RPMI7951 (cell line): ENCODE measurements around the gene GINS1. TPM values are rescaled to one million over a fixed set of nuclear protein-coding genes. Genes with fewer than 3 reads are reported as not detected.
A peak's percentile ranks its signal among the peaks of the same experiment; 100 is the strongest.

Source experiments
- DNase-seq: peaks from one replicate; pipeline ENCODE4 v3.0.0-alpha.2; 2012; ENCODE audit warnings: low read depth
- total RNA-seq: library from RNA; depleted of rRNA; stranded (reverse); fragments of >200 nt; shearing (Covaris generic); gene quantifications from 2 replicates; pipeline ENCODE4 v1.2.3, GENCODE V29; 2014; rRNA removed

The GINS1 gene
- total RNA-seq = 31.0 and 42.7 TPM in 2 replicates

GRCh38 chr20:25407311-25408169 is at the start of gene GINS1:
Gene GINS1, plus strand, starts transcription at chr20:25407673. Its CDS starts 148 bp downstream, at chr20:25407821.
- peak; percentile 95 for DNase-seq

DNA sequence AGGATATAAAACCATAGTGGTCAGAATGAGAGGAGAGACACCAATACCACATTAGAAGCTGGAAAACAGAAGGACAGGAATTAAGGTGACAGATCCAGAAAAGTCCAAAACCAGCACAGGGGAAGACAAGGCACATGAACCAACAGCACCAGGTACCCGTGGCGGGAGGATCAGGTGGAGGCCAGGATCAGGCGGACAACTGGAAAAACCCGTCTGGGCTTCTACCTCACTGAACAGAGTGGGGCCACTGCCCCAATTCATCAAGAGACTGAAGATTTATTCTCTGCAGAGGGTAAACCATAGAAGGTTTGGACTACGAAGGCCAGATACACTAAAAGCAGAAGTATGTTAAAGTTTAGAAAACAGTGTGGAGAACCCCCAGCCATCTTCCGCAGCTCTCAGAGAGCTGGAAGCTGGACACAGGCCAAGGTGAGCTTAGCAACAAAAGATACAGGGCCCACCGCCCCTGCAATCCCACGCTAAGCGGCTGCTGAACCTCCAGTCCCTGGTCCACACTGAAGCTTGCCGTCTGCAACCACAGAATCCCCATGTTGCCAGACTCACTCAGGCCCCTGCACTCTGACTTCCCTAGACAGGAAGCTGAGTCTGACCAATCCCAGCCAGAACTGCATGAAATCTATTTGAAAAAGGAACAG is 46.7 kb upstream of the GINS1 start:
- DNase-seq = no peak

DNA sequence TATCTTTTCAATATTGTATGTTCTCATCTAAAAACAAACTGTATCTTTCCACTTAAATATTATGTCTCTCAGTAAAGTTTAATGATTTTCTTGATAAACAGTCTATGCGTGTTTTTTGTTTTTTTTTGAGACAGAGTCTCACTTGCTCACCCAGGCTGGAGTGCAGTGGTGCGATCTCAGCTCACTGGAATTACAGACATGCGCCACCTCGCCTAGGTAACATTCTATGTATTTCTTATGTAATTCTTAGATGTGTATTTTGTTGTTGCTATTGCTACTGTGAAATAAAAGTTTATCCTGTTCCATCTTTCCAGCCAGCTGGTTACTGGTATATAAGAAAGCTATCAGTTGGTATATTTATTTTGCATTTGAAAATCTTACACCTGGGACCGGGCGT is 46.2 kb upstream of the GINS1 start:
- DNase-seq = no peak

DNA sequence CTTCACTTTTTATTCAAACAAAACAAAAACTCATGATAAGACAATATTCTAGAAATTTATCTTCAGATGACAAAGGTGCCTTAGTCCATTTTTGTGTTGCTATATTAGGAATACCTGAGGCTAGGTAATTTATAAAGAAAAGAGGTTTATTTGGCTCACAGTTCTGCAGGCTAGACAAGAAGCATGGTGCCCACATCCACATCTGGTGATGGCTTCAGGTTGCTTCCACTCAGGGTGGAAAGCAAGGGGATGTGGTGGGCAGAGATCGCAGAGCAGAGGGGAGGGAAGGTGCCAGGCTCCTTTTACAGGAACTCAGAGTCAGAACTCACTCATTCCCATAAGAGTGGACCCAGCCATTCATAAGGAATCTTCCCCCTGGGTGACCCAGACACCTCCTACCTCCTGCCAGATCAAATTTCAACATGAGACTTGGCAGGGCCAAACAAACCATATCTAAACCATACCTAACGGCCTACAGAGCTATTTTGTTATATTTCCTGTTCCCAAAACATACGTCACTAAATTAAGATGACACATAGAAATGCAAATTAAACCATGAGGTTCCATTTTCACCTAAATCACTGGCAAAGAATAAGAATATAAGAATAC is 43.2 kb upstream of the GINS1 start:
- peak; percentile 41 for DNase-seq

- DNase-seq = no peak
Observed at GRCh38 chr20:25364879-25365699, 42.4 kb upstream of the GINS1 start.

GRCh38 chr20:25368526-25368925 is 38.9 kb upstream of the GINS1 start:
- DNase-seq = no peak

GRCh38 chr20:25368976-25369375 is 38.5 kb upstream of the GINS1 start:
- DNase-seq = no peak

DNA sequence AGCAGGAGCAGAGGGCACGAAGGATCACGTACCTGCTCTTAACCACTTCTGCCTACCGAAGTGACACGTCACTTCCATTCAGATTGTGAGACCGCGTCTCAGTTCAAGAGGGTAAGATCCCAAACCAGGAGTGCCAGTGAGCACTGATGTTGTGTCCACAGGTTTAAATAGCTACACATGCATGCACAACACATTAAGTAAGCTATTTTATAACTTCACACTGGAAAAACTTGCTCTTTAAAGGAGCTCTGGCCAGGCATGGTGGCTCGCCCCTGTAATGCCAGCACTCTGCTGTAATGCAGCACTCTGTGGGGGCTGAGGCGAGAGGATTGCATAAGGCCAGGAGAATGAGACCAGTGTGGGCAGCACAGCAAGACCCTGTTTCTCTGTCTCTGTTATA is 37.9 kb upstream of the GINS1 start:
- DNase-seq = no peak

- DNase-seq = peak; percentile 68
Observed at GRCh38 chr20:25369971-25370370, 37.5 kb upstream of the GINS1 start.

- DNase-seq = peak; percentile 94
Observed at GRCh38 chr20:25372584-25373336, 34.7 kb upstream of the GINS1 start.

DNA sequence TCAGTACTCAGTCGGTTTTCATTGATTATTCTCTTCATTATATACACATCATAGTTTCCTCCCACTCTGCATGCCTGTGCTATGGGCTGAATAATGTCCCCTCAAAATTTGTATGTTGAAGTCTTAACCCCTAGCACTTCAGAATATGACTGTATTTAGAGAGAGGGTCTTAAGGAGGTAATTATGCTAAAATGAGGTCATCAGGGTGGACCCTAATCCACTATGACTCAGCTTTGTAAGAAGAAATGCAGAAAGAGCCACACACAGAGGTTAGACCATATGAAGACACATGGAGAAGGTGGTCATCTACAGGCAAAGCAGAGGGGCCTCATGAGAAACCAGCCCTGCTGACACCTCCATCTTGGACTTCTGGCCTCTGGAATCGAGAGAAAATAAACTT is 32.6 kb upstream of the GINS1 start:
- DNase-seq = no peak

GRCh38 chr20:25376236-25376635 is 31.2 kb upstream of the GINS1 start:
- DNase-seq = no peak

DNA sequence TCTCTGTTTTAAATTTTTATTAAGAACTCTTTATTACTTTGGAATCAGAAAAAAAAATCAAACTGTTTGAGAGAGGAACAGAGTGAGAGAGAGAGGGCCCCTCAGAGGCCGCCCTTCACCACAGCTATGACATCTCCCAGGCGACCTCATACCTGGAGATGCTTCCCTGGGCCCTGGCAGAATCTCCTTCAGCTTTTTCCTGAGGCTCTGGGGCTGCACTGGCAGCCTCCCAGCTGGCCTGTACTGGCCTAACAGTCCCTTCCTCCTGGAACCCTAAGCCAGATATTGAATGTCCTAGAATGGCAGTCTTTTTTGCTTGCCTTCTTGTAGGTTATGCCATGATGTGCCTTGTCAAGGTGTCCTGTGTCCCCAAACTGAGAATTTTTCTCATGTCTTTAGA is 30.6 kb upstream of the GINS1 start:
- no peak for DNase-seq

GRCh38 chr20:25378189-25378883 is 29.1 kb upstream of the GINS1 start:
- no peak for DNase-seq

DNA sequence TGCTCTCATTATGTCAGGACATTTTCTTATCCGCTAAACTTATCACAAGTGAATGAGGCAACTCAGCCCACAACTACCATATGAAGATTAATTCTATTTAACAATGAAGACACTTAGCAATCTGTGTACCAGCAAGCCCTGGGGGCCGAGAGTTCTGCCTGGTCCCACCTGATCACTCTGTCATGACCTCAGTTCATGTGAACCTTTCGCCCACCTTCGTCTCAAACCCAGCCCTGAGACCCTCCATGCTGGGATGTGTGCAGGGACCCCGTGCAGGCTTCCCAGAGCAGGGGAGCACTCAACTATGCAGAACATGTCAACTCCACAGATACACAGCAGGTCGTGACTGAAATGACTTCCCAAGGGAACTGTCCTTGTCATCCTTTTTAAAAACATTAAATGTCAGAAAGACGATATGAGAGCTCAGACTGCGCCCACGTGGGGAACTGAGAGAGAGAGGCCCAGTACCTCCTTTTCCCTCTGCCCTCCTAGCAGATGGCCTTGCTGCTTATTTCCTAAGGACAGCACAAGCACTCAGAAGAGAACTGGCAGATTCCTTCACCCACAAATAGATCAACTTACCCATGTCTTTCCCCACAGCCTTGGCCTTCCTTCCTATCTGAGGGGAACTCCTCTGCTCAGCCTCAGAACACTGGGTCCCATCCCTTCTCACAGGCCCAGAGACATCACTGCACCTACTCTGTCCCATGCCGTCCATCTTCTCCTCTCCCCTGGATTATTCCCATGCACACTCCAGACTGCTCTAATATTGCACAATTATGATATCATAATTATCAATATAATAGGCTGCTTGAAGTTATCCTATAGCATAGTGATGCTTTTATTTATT is 28.4 kb upstream of the GINS1 start:
- DNase-seq = no peak

GRCh38 chr20:25380945-25381614 is 26.4 kb upstream of the GINS1 start:
- no peak for DNase-seq

DNA sequence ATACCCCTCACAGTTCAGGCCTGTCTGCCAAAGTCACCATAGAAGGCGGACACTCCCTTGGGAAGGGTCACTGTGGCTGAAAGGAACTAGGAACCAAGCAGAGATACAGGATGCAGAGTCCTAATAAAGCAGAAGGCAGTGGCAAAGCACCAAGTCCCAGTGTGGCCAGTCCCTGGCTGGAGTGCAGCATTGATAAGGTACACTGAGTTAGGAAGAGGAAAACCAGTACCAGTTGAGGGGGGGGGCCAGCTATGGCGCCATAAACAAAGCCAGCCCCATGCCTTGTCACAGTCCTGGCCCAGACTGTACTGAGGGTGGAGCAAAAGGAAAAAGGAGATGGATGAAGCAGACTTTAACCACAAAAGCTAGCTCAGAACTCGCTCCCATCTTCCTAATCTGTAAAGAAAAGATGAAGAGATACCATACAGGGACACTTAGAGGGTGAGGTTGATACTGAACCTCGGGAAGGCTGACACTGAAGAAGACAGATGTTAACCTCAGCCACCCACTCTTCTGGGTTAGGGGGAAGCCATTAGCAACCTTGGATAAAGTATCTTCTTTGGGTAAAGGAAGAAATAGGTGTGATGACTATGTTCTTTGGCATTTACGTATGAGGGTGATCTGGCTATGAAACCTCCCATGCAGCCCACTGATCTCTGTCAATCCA is 24.6 kb upstream of the GINS1 start:
- DNase-seq = no peak

DNA sequence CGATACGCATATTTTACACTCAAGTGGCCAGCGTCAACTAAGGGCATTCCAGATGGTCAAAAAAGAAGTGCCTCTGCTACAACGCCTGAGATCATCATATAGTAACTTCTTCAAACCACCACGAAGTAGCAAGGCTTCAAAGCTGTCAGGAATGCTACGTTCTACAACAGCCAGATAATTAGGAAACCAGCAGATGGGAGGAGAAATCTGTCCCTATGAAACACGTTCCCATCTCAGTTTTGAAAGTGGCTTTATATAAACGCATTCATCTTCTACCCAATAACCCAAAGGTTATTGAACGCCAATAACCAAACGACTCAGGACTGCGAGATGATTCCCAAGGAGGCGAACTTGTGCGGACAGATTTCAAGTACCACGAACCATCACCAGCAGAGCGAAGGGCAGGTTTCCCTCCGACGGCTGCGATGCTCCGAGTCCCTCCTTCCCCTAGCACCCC is 18.0 kb upstream of the GINS1 start:
- DNase-seq = peak; percentile 60
